Left hindlimb (tissue), 1 donor: ENCODE measurements around the gene PDXK.
"Not testable (repeated sequence)": the region's sequence is repeated elsewhere in the genome, so short reads cannot be mapped to it uniquely, and the experiment has no call there.

ENCODE experiments used
- DNase-seq: peaks from one replicate; pipeline ENCODE4 v3.0.0-alpha.2; 2018

Gene PDXK

GRCh38 chr21:43718872-43719747 lies at the start of gene PDXK:
Gene PDXK (plus strand): TSS chr21:43719129. CDS start chr21:43719295, 166 bp downstream.
- peak; percentile 91 for DNase-seq

GRCh38 chr21:43669828-43670605 lies 48.9 kb upstream of the PDXK start:
- DNase-seq = no peak

- no peak for DNase-seq
Measured at GRCh38 chr21:43675871-43676270, 43.1 kb upstream of the PDXK start.

GRCh38 chr21:43676391-43676790 lies 42.5 kb upstream of the PDXK start:
- DNase-seq = no peak

- no peak for DNase-seq
Measured at GRCh38 chr21:43679951-43680350, 39.0 kb upstream of the PDXK start.

- not testable (repeated sequence) for DNase-seq
Measured at GRCh38 chr21:43680421-43680820, 38.5 kb upstream of the PDXK start.

- DNase-seq = no peak
Measured at GRCh38 chr21:43681650-43682049, 37.3 kb upstream of the PDXK start.

- DNase-seq = no peak
Measured at GRCh38 chr21:43684424-43684823, 34.5 kb upstream of the PDXK start.

GRCh38 chr21:43686811-43687565 lies 31.9 kb upstream of the PDXK start:
- no peak for DNase-seq

- no peak for DNase-seq
Measured at GRCh38 chr21:43687566-43688399, 31.1 kb upstream of the PDXK start.

- DNase-seq = no peak
Measured at GRCh38 chr21:43688906-43689305, 30.0 kb upstream of the PDXK start.

GRCh38 chr21:43689556-43690337 lies 29.2 kb upstream of the PDXK start:
- no peak for DNase-seq

- no peak for DNase-seq
Measured at GRCh38 chr21:43690346-43690745, 28.6 kb upstream of the PDXK start.

GRCh38 chr21:43691086-43691795 lies 27.7 kb upstream of the PDXK start:
- no peak for DNase-seq

GRCh38 chr21:43691801-43692200 lies 27.1 kb upstream of the PDXK start:
- DNase-seq = no peak

GRCh38 chr21:43692949-43693348 lies 26.0 kb upstream of the PDXK start:
- no peak for DNase-seq

- DNase-seq = no peak
Measured at GRCh38 chr21:43693981-43694380, 24.9 kb upstream of the PDXK start.

- DNase-seq = no peak
Measured at GRCh38 chr21:43694437-43695079, 24.4 kb upstream of the PDXK start.

GRCh38 chr21:43696214-43696613 lies 22.7 kb upstream of the PDXK start:
- DNase-seq = no peak
